ENCODE results near the gene EVI5L. TPM values are rescaled to one million over a fixed set of nuclear protein-coding genes. Genes with fewer than 3 reads are reported as not detected.

Gene EVI5L
- polyA plus RNA-seq, 1 of the 3 experiments (the other 2 are of a cell fraction): 9.7 TPM

- DNase-seq: no peak
- ChIA-PET POLR2A (interaction anchor here (0.7 to 1.6 kb wide), 3 partner anchors 13 to 40 kb away, joined by 4 to 8 read pairs (median 6); partner anchors contain the start of gene SNAPC2), CTCF (interaction anchor here (0.8 to 2.3 kb wide), 6 partner anchors 14 to 49 kb away, joined by 3 to 26 read pairs (median 4); partner anchors contain the start of genes LRRC8E and SNAPC2)
Measured at GRCh38 chr19:7902796-7903243, 72.8 kb downstream of the EVI5L start.

GRCh38 chr19:7903244-7904073 lies 73.4 kb downstream of the EVI5L start, which contains the start of gene MAP2K7:
Gene MAP2K7 (plus strand): TSS chr19:7903877. CDS start chr19:7903945, 68 bp downstream.
- CTCF ChIA-PET: interaction anchor here (0.8 to 2.3 kb wide), 9 partner anchors 9 to 73 kb away, joined by 3 to 26 read pairs (median 4); partner anchors contain the start of gene SNAPC2
- POLR2A ChIA-PET: interaction anchor here (0.7 to 1.6 kb wide), 5 partner anchors 13 to 41 kb away, joined by 3 to 8 read pairs (median 4); partner anchors contain the start of genes SNAPC2 and TIMM44
- Histone ChIP-seq H2AFZ (ENCODE audit: low read depth) (peak within 1 kb of the TSS; percentile 93), H3K27me3 (ENCODE audit: insufficient read depth) (no peaks in the 10 kb centered on the region), H3K4me3 (ENCODE audit: low read depth in 2 of 2, low read length in 1 of 2) (peak within 1 kb of the TSS; percentile 80 to 87), H3K9me2 (no peaks in the 10 kb centered on the region), H3K4me1 (ENCODE audit: control insufficient read depth in 1 of 2, insufficient read depth in 2 of 2, low read depth in 1 of 2, low read length in 1 of 2) (peaks cover 0 to 19% of the 10 kb centered on the region in 2 experiments; a peak in 2 of 4 replicates), H4K20me1 (ENCODE audit: insufficient read depth) (peaks cover 36% of the 10 kb centered on the region), H3K9me3 (no peaks in the 10 kb centered on the region), H3K27ac (ENCODE audit: low read depth in 2 of 2, low read length in 1 of 2) (peak within 1 kb of the TSS; percentile 68 to 89; a peak in 3 of 4 replicates), H3F3A (replicated peaks; ENCODE audit: insufficient read depth) (no peaks in the 10 kb centered on the region), H3K79me2 (ENCODE audit: insufficient read depth) (peaks cover 43% of the 10 kb centered on the region), H3K9ac (peak within 1 kb of the TSS; percentile 78), H3K36me3 (replicated peaks in 1 of 2; ENCODE audit: control insufficient read depth in 1 of 2, insufficient read depth in 2 of 2, low read length in 1 of 2) (peaks cover 0 to 3% of the 10 kb centered on the region in 2 experiments), H3K4me2 (peak within 1 kb of the TSS; percentile 97)
- WGBS (ENCODE audit: low lambda C conversion rate): 1% methylated on average over 17 of the region's 89 CpGs
- DNase-seq: peak; percentile 99
- peak; percentile 24; the same call in 1 of the 2 replicates for TF ChIP-seq SIN3A (IDR thresholded peaks at IDR 0.05; ENCODE audit: borderline replicate concordance, low read depth, low read length)
- TF ChIP-seq SMC3 (IDR thresholded peaks at IDR 0.05; ENCODE audit: low read depth, low read length): peak; percentile 29; the same call in 1 of the 2 replicates
- TF ChIP-seq POLR2AphosphoS5 (IDR thresholded peaks at IDR 0.05; ENCODE audit: low read depth, low read length): peak; percentile 98
- no peak for TF ChIP-seq NFIC (IDR thresholded peaks at IDR 0.05; ENCODE audit: borderline replicate concordance)
- no peak for TF ChIP-seq MEF2A (IDR thresholded peaks at IDR 0.05; ENCODE audit: borderline replicate concordance, low read depth)
- peak; percentile 83; the same call in 1 of the 2 replicates for TF ChIP-seq TAF1 (IDR thresholded peaks at IDR 0.05; ENCODE audit: borderline replicate concordance, low read depth, low read length)
- peak; percentile 9; the same call in 1 of the 2 replicates for TF ChIP-seq PBX3 (IDR thresholded peaks at IDR 0.05)
- TF ChIP-seq GABPA (IDR thresholded peaks at IDR 0.05; ENCODE audit: low read depth): no peak
- TF ChIP-seq CTCF (IDR thresholded peaks at IDR 0.05): peak; percentile 60
- TF ChIP-seq ELF1 (IDR thresholded peaks at IDR 0.05): no peak
- peak; percentile 54 for TF ChIP-seq RAD21 (IDR thresholded peaks at IDR 0.05; ENCODE audit: low read length)
- TF ChIP-seq RCOR1 (IDR thresholded peaks at IDR 0.05; ENCODE audit: low read length): 0 out of 2 replicates have a peak, but pooled peaks have one; percentile 7
- TF ChIP-seq FOXJ3 (CRISPR knock-in tag; IDR thresholded peaks at IDR 0.05): no peak
- TF ChIP-seq MXI1 (IDR thresholded peaks at IDR 0.05; ENCODE audit: low read depth, low read length): peak; percentile 74
- TF ChIP-seq TCF12 (IDR thresholded peaks at IDR 0.05): no peak
- peak; percentile 93 for TF ChIP-seq MAX (IDR thresholded peaks at IDR 0.05; ENCODE audit: low read depth)
- TF ChIP-seq YY1 (IDR thresholded peaks at IDR 0.05; ENCODE audit: low read depth): peak; percentile 84
- TF ChIP-seq NRF1 (IDR thresholded peaks at IDR 0.05; ENCODE audit: low read depth, low read length): peak; percentile 91

More at GRCh38 chr19:7902796-7903243, 72.8 kb downstream of the EVI5L start:
- Histone ChIP-seq H3K9me2 (no peaks in the 10 kb centered on the region), H3K27ac (ENCODE audit: low read depth in 2 of 2, low read length in 1 of 2) (peak overlapping the region; percentile 68 to 89; a peak in 3 of 4 replicates), H3K27me3 (ENCODE audit: insufficient read depth) (no peaks in the 10 kb centered on the region), H3K4me1 (ENCODE audit: control insufficient read depth in 1 of 2, insufficient read depth in 2 of 2, low read depth in 1 of 2, low read length in 1 of 2) (peaks cover 0 to 19% of the 10 kb centered on the region in 2 experiments; a peak in 2 of 4 replicates), H3K36me3 (replicated peaks in 1 of 2; ENCODE audit: control insufficient read depth in 1 of 2, insufficient read depth in 2 of 2, low read length in 1 of 2) (peaks cover 0 to 3% of the 10 kb centered on the region in 2 experiments), H3F3A (replicated peaks; ENCODE audit: insufficient read depth) (no peaks in the 10 kb centered on the region), H2AFZ (ENCODE audit: low read depth) (peak overlapping the region; percentile 93), H3K9me3 (no peaks in the 10 kb centered on the region), H3K9ac (peak overlapping the region; percentile 76), H4K20me1 (ENCODE audit: insufficient read depth) (peaks cover 31% of the 10 kb centered on the region), H3K4me2 (peak overlapping the region; percentile 92), H3K4me3 (ENCODE audit: low read depth in 2 of 2, low read length in 1 of 2) (peak overlapping the region; percentile 70 to 72), H3K79me2 (ENCODE audit: insufficient read depth) (peaks cover 37% of the 10 kb centered on the region)
- WGBS (ENCODE audit: low lambda C conversion rate): 20% methylated on average over 18 of the region's 20 CpGs
- TF ChIP-seq FOSL2 (IDR thresholded peaks at IDR 0.05; ENCODE audit: borderline replicate concordance, low read depth) (no peak), RAD21 (IDR thresholded peaks at IDR 0.05; ENCODE audit: low read length) (no peak), MXI1 (IDR thresholded peaks at IDR 0.05; ENCODE audit: low read depth, low read length) (no peak), USF1 (IDR thresholded peaks at IDR 0.05; ENCODE audit: borderline replicate concordance, low read depth) (no peak), TCF12 (IDR thresholded peaks at IDR 0.05) (no peak), SMC3 (IDR thresholded peaks at IDR 0.05; ENCODE audit: low read depth, low read length) (no peak), RXRA (IDR thresholded peaks at IDR 0.05; ENCODE audit: borderline replicate concordance, low read depth) (no peak), NRF1 (IDR thresholded peaks at IDR 0.05; ENCODE audit: low read depth, low read length) (no peak), RFX5 (IDR thresholded peaks at IDR 0.05; ENCODE audit: low read length) (no peak), YY1 (IDR thresholded peaks at IDR 0.05; ENCODE audit: low read depth) (no peak)
